22Rv1 (cell line): Measurements from ENCODE around the gene IPO8.

Experiments used
- H3K27ac ChIP-seq: fragments of 450-650 bp; 2 replicates; pipeline ENCODE4 v1.5.1; 2017
- ZFX ChIP-seq: fragments of 450-650 bp; IDR thresholded peaks from 2 replicates; pipeline ENCODE4 v1.6.1; 2017; ENCODE audit warnings: antibody characterized with exemption, borderline replicate concordance
- TF ChIP-seq, protein P1 (sequence below): fragments of 450-650 bp; IDR thresholded peaks from 2 replicates; pipeline ENCODE4 v1.5.1; 2017; ENCODE audit warnings: mild to moderate bottlenecking

IPO8 gene

DNA sequence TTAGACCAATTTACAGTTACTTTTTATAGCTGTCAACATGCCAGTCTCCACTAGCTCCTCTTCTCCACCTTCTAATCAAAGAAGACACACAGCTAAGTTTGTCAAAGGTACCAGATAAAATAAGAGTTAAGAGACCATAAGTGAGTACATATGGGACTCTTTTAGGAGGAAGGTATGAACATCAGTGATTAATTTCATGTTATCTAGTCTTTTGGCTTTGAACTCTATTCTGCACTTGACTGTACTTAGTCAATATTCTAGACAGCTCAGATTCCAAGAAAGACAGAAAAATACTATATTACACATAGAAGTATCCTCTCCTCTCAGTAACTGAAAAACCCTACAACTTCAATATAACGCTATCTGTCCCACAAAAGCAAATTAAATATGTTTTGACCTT is 31.0 kb upstream of the IPO8 start:
- no peak overlapping the region for H3K27ac ChIP-seq
- TF ChIP-seq, protein P1, sequence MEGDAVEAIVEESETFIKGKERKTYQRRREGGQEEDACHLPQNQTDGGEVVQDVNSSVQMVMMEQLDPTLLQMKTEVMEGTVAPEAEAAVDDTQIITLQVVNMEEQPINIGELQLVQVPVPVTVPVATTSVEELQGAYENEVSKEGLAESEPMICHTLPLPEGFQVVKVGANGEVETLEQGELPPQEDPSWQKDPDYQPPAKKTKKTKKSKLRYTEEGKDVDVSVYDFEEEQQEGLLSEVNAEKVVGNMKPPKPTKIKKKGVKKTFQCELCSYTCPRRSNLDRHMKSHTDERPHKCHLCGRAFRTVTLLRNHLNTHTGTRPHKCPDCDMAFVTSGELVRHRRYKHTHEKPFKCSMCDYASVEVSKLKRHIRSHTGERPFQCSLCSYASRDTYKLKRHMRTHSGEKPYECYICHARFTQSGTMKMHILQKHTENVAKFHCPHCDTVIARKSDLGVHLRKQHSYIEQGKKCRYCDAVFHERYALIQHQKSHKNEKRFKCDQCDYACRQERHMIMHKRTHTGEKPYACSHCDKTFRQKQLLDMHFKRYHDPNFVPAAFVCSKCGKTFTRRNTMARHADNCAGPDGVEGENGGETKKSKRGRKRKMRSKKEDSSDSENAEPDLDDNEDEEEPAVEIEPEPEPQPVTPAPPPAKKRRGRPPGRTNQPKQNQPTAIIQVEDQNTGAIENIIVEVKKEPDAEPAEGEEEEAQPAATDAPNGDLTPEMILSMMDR: no peak
- no peak for TF ChIP-seq ZFX

DNA sequence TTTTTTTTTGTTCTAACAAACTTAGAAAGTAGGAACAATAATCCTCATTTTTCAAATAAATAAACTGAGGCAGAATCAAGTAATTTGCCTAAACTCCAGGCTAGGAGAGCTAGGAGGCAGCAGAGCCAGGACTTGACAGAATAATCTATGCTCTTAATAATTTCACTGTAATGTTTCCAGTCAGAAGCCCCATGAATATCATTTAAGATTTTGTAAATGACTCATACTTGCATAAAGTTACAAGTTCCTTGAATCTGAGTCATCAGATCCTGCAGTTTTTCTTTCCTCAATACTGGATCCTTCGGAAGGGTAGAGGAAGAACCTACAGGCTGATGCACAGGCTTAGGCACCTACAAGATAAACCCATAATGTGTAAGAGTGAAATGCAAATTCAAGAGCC is 30.1 kb upstream of the IPO8 start:
- H3K27ac ChIP-seq: no peak overlapping the region
- TF ChIP-seq, protein P1: no peak
- TF ChIP-seq ZFX: no peak

DNA sequence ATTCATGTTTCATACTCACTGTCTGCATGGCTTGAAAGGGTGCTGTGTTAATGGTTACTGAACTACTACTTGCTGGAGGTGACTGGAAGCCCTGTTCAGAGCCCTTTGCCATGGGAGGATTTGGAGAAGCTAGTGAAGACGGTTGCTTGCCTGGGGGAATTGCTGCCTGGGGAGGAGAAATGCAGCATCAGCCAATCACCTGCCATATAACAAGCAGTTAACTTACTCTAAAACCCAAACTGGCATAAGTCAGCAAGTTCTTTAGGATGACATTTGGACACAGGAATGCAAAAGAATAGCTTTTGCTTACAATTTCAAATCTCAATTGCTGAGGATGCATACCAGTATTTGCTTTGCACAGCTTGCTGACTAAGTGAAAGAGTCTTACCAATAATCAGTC is 23.4 kb upstream of the IPO8 start:
- no peak overlapping the region for H3K27ac ChIP-seq
- TF ChIP-seq ZFX: no peak
- TF ChIP-seq, protein P1: no peak

DNA sequence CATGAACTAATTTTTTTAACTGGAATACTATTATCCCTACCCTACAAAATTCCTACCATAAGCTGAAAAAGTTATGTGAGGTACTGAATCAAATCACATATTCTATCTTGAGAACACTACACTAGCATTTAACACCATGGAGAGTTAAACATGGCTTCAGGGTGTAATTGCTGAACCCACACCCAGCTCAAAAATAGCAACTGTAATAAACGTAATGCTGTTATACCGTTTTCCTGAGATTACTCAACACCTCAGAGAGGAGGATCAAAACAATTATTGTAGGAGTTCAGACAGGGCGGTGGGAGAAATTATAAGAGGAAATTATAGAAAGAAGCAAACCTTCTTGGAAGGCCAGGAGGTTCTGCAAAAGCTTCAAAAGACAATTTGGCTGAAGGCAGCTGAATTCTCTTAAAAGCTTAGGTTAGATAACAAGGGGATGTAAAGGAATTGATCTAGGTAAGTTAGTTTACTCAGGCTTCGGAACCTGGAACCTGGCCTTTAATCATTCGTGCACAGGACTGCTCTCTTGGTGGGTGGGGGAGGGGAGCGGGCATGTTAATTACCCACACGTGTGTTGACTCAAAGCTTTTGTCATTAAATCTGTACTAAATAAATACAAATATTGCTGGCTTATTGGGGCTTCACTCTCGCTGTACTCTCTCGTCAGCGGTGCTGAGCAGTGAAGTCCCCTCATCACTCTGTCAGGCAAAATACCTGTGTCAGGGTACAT is 12.1 kb upstream of the IPO8 start:
- TF ChIP-seq, protein P1: no peak
- no peak for TF ChIP-seq ZFX
- H3K27ac ChIP-seq: no peak overlapping the region

DNA sequence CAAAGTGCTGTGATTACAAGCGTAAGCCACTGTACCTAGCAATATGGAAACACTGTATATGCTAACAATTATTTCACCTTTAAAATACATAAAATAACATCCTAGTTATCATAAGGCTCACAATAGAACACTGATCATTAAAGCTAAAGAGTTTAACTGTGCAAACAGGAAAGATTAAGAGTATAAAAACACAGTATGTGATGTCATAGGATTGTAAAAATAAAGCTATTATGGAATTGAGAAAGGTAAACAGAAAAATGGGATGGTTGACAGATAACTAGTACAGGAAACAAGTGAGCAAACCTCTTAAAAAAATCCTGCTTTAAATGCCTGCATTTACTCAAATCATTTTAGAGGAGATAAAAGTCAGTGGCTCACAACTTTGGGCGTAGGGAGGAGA is 10.8 kb upstream of the IPO8 start:
- no peak for TF ChIP-seq ZFX
- TF ChIP-seq, protein P1: no peak
- H3K27ac ChIP-seq: peak overlapping the region; percentile 44

DNA sequence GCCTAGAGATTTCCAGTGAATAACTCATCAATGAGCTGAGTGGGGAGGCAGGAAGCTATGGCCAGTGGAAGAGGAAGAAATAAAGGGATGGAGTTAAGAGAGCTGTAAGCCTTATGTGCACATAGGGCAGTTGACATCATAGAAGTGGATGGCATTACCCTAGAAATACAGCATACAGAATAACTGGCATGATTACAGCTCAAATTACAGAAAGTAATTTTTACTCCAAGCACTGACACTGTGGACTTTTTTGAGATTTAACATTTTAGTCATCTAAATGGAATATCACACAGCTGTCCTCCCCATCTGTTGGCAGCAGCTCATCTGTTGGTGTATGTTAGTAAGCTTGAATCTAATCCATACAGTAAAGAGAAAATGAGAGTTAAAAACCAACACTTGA is 5.4 kb upstream of the IPO8 start:
- H3K27ac ChIP-seq: no peak overlapping the region

DNA sequence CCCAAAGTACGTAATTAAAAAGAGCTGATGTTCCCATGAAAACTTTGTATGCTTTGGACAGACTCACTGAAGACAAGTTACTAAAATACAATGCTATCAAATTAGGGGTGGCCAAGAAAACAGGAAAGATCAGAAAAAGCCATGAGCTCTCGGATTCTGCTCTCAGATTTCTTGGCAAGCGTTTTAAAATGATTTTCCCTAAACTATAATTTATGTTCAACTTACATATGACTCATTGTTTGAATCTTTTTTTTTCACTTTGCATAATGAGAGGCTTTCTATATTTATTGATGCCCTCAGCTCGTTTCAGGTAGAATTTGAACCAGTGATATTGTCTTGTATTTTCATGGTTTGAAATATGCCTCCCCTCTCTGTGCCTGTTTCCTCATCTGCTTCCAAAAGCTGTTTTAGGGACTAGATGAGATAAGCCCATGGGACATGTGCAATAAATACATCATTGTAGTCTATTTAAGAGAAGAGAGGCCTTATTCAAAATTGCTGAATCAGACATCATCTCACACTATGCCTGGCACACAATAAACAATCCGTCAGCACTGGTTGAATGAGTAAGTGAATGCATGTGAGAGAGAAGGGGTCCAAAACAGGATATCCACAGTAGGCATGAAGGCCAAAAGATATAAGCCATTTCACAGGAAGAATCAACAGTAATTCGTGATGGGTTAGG is 4.7 kb upstream of the IPO8 start:
- no peak overlapping the region for H3K27ac ChIP-seq
- no peak for TF ChIP-seq ZFX
- TF ChIP-seq, protein P1: no peak

More for the DNA sequence above, 5.4 kb upstream of the IPO8 start:
- no peak for TF ChIP-seq ZFX
- TF ChIP-seq, protein P1: no peak
